ENCODE results near the gene CCND1. TPM values are rescaled to one million over a fixed set of nuclear protein-coding genes. Genes with fewer than 3 reads are reported as not detected.

CCND1 gene
- total and polyA plus RNA-seq, 12 donors, result 11.4 to 292 (median 173) TPM

DNA sequence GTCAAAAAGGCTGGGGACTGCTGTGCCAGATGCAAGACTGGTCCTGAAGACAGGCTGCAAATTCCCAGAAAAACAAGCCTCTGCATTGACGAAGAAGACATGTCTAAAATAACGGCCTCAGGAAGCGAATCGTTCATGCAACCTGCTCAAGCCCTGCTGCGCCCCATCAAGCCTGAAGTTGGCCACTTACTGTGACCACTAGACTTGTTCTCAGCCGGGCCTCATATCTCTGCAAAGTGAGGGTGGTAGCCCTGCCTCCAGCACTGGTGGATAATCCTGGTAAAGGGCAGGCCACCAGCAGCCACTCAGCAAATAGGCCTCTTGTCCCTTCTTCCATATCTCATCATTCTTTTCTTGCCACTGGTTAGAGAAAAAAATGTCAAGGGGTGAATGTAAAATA is 22.4 kb downstream of the CCND1 start:
- no peak for DNase-seq
- Histone ChIP-seq H3K9me3 (no peaks in the 10 kb centered on the region), H3K27me3 (no peaks in the 10 kb centered on the region), H3K36me3 (peaks cover 0 to 76% (median 23%) of the 10 kb centered on the region in 9 donors), H3K4me1 (peaks cover 0 to 9% (median 0%) of the 10 kb centered on the region in 9 donors), H3K4me3 (no peak overlapping the region), H3K27ac (no peak overlapping the region)
- ATAC-seq, result no peak
- intact Hi-C loops (cut with DNase I), result no loop called here
- WGBS, 2 donors, result 94 to 95% methylated on average over 6 of the region's 6 CpGs
- no peak for TF ChIP-seq CTCF (IDR thresholded peaks at IDR 0.05)

DNA sequence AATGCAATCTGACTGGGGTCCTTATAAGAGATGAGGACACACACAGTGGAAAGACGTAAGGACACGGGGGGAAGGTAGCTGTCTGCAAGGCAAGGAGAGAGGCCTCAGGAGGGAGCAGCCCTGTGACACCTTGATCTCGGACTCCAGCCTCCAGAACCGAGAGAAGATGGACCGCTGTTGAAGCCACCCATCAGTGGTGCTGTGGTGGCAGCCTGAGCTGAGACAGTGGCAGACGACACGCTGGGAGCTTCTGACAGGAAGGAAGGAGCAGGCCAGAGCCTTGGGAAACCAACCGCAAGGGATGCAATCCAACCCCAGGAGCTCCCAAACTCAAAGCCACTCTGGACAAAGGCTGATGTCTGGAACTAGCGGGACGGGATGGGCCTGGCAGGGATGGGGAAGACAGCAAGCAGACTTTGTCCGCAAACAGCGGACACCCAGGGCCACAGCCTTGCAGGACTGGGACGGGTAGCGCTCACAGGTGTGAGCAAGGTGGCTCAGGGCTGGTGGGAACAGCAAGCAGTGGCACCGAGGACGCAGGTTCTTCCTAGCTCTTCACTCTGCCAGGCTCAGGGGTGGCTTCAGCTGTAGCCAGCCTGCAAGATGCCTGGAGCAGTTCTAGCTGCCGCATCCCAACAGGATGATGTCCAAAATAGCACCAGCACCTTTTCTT is 23.3 kb downstream of the CCND1 start:
- no peaks in the 10 kb centered on the region for H3K27me3 ChIP-seq
- 93 to 95% methylated on average over 17 of the region's 17 CpGs for WGBS, 2 donors
- intact Hi-C loops (cut with DNase I), result no loop called here
- ATAC-seq (peak in 1 of 8 donors; percentile 8), DNase-seq (no peak)
- H3K36me3 ChIP-seq, result peaks cover 0 to 84% (median 23%) of the 10 kb centered on the region in 9 donors
- H3K4me3 ChIP-seq, result no peak overlapping the region
- H3K27ac ChIP-seq, result no peak overlapping the region
- H3K9me3 ChIP-seq, result no peaks in the 10 kb centered on the region
- TF ChIP-seq CTCF (IDR thresholded peaks at IDR 0.05), result no peak
- peaks cover 0 to 9% (median 0%) of the 10 kb centered on the region in 9 donors for H3K4me1 ChIP-seq

DNA sequence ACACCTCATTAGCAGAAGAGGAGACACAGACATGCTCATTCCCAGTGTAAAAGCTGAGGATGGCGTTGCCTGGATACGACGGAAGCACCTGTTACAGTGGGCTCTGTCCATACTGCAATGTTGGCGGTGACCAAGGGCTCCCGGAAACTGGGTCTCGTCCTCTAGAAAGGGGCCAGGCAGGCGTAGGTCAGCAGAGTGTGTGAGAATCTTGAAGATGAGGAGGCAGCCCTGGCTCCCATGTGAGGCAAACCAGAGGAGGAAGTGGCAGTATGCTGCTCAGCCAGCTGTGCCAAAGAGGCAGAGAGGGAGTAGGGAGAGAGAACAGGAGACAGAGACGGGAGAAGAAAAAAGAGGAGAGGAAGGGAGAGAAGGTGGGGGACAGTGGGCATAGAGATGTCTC is 23.9 kb downstream of the CCND1 start:
- 90 to 92% methylated on average over 8 of the region's 8 CpGs for WGBS, 2 donors
- Histone ChIP-seq H3K4me3 (no peak overlapping the region), H3K27me3 (no peaks in the 10 kb centered on the region), H3K9me3 (no peaks in the 10 kb centered on the region), H3K4me1 (peaks cover 0 to 15% (median 1%) of the 10 kb centered on the region in 9 donors), H3K27ac (no peak overlapping the region), H3K36me3 (peaks cover 0 to 90% (median 23%) of the 10 kb centered on the region in 9 donors)
- TF ChIP-seq CTCF (IDR thresholded peaks at IDR 0.05), result no peak
- ATAC-seq (no peak), DNase-seq (no peak)
- intact Hi-C loops (cut with DNase I), result loop anchor here in 1 of 10 donors (5.0 kb wide), 1 partner anchor 563 kb away; no protein-coding TSS in a partner anchor

DNA sequence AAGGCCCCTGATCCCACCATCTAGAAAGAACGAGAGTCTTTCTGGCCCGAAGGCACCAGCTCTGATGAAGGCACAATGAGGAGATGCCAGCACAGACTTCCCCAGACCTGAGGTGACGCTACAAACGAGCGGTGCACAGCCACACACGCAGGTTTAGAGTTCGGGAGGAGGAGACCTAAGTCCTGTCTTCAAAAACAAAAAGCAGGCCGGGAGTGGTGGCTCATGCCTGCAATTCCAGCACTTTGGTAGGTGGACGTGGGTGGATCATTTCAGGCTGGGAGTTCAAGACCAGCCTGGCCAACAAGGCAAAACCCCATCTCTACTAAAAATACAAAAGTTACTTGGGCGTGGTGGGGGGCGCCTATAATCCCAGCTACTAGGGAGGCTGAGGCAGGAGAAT is 24.7 kb downstream of the CCND1 start:
- TF ChIP-seq CTCF (IDR thresholded peaks at IDR 0.05), result no peak
- Histone ChIP-seq H3K27ac (no peak overlapping the region), H3K27me3 (no peaks in the 10 kb centered on the region), H3K9me3 (no peaks in the 10 kb centered on the region), H3K4me3 (no peak overlapping the region), H3K36me3 (peaks cover 0 to 91% (median 23%) of the 10 kb centered on the region in 9 donors), H3K4me1 (peaks cover 2 to 22% (median 9%) of the 10 kb centered on the region in 9 donors)
- no peak for DNase-seq
- intact Hi-C loops (cut with DNase I), result loop anchor here in 1 of 10 donors (5.0 kb wide), 1 partner anchor 563 kb away; no protein-coding TSS in a partner anchor
- no peak for ATAC-seq
- 94 to 95% methylated on average over 11 of the region's 11 CpGs for WGBS, 2 donors
